Ectodermal cell (in vitro differentiated cells): ENCODE results near the gene MT1H.
"Not testable (repeated sequence)": the region's sequence is repeated elsewhere in the genome, so short reads cannot be mapped to it uniquely, and the experiment has no call there.

Experiments
- H3K27ac ChIP-seq: 2 replicates; pipeline ENCODE4 v1.7.0; 2013; ENCODE audit warnings: mild to moderate bottlenecking, low read depth, low read length; ENCODE audit not compliant: insufficient read depth, poor library complexity, severe bottlenecking
- H3K27me3 ChIP-seq: 2 replicates; pipeline ENCODE4 v1.7.0; 2013; ENCODE audit warnings: mild to moderate bottlenecking, low read length; ENCODE audit not compliant: insufficient read depth, control insufficient read depth, poor library complexity, severe bottlenecking
- H3K36me3 ChIP-seq: one replicate; pipeline ENCODE4 v1.7.0; 2013; ENCODE audit warnings: low read length; ENCODE audit not compliant: control insufficient read depth, insufficient read depth
- H3K4me1 ChIP-seq: one replicate; pipeline ENCODE4 v1.7.0; 2013; ENCODE audit warnings: low read length; ENCODE audit not compliant: control insufficient read depth, insufficient read depth
- H3K4me3 ChIP-seq: 2 replicates; pipeline ENCODE4 v1.7.0; 2013; ENCODE audit warnings: low read depth, low read length, control low read depth; ENCODE audit not compliant: insufficient read depth
- H3K9me3 ChIP-seq: 2 replicates; pipeline ENCODE4 v1.7.0; 2013; ENCODE audit warnings: mild to moderate bottlenecking, low read length, moderate library complexity; ENCODE audit not compliant: control insufficient read depth
- WGBS, 2 experiments: methylation state at CpG; one replicate each; pipeline ENCODE4 v1.1.7; 2013; ENCODE audit warnings: missing lambda C conversion rate in 2 of 2; 5-methylcytosine and 5-hydroxymethylcytosine counted together

The MT1H gene

GRCh38 chr16:56701534-56701933 lies 31.9 kb downstream of the MT1H start:
- no peaks in the 10 kb centered on the region for H3K27me3 ChIP-seq
- 83 to 85% methylated on average over 7 of the region's 7 CpGs for WGBS, 2 experiments
- H3K36me3 ChIP-seq = no peaks in the 10 kb centered on the region

GRCh38 chr16:56702836-56703235 lies 33.2 kb downstream of the MT1H start:
- H3K36me3 ChIP-seq = no peaks in the 10 kb centered on the region
- no peaks in the 10 kb centered on the region for H3K4me1 ChIP-seq
- no peak overlapping the region for H3K27ac ChIP-seq
- H3K4me3 ChIP-seq = no peak overlapping the region
- no peaks in the 10 kb centered on the region for H3K9me3 ChIP-seq
- 90 to 95% methylated on average over 4 to 5 of the region's 5 CpGs for WGBS, 2 experiments
- H3K27me3 ChIP-seq = no peaks in the 10 kb centered on the region

More at GRCh38 chr16:56701534-56701933, 31.9 kb downstream of the MT1H start:
- H3K27ac ChIP-seq = no peak overlapping the region
- peaks cover 4% of the 10 kb centered on the region for H3K9me3 ChIP-seq
- H3K4me3 ChIP-seq = no peak overlapping the region
- H3K4me1 ChIP-seq = no peaks in the 10 kb centered on the region

GRCh38 chr16:56708525-56709442 lies 39.2 kb downstream of the MT1H start:
- Histone ChIP-seq H3K27ac (no peak overlapping the region), H3K4me1 (no peaks in the 10 kb centered on the region), H3K36me3 (no peaks in the 10 kb centered on the region), H3K9me3 (no peaks in the 10 kb centered on the region), H3K4me3 (no peak overlapping the region), H3K27me3 (no peaks in the 10 kb centered on the region)
- WGBS, 2 experiments = 87% methylated on average over 11 to 13 of the region's 13 CpGs

GRCh38 chr16:56709443-56710040 lies 39.9 kb downstream of the MT1H start:
- no peaks in the 10 kb centered on the region for H3K27me3 ChIP-seq
- no peak overlapping the region for H3K27ac ChIP-seq
- no peak overlapping the region for H3K4me3 ChIP-seq
- 79 to 88% methylated on average over 3 to 4 of the region's 4 CpGs for WGBS, 2 experiments
- no peaks in the 10 kb centered on the region for H3K9me3 ChIP-seq
- no peaks in the 10 kb centered on the region for H3K4me1 ChIP-seq
- H3K36me3 ChIP-seq = no peaks in the 10 kb centered on the region

GRCh38 chr16:56710181-56710737 lies 40.6 kb downstream of the MT1H start:
- no peak overlapping the region for H3K4me3 ChIP-seq
- no peaks in the 10 kb centered on the region for H3K9me3 ChIP-seq
- H3K4me1 ChIP-seq = no peaks in the 10 kb centered on the region
- no peak overlapping the region for H3K27ac ChIP-seq
- no peaks in the 10 kb centered on the region for H3K27me3 ChIP-seq
- H3K36me3 ChIP-seq = no peaks in the 10 kb centered on the region
- WGBS, 2 experiments = 80 to 90% methylated on average over 3 of the region's 3 CpGs

GRCh38 chr16:56711862-56712261 lies 42.2 kb downstream of the MT1H start:
- 94 to 95% methylated on average over 2 of the region's 2 CpGs for WGBS, 2 experiments
- no peak overlapping the region for H3K4me3 ChIP-seq
- H3K4me1 ChIP-seq = no peaks in the 10 kb centered on the region
- no peaks in the 10 kb centered on the region for H3K36me3 ChIP-seq
- no peak overlapping the region for H3K27ac ChIP-seq
- H3K27me3 ChIP-seq = no peaks in the 10 kb centered on the region
- no peaks in the 10 kb centered on the region for H3K9me3 ChIP-seq

GRCh38 chr16:56713794-56714193 lies 44.2 kb downstream of the MT1H start:
- Histone ChIP-seq H3K4me1 (no peaks in the 10 kb centered on the region), H3K4me3 (no peak overlapping the region), H3K9me3 (no peaks in the 10 kb centered on the region), H3K36me3 (no peaks in the 10 kb centered on the region), H3K27ac (no peak overlapping the region), H3K27me3 (no peaks in the 10 kb centered on the region)
- 91 to 94% methylated on average over 2 of the region's 2 CpGs for WGBS, 2 experiments

GRCh38 chr16:56715126-56715525 lies 45.5 kb downstream of the MT1H start:
- 82 to 88% methylated on average over 4 of the region's 4 CpGs for WGBS, 2 experiments

GRCh38 chr16:56716761-56717160 lies 47.1 kb downstream of the MT1H start:
- no peak overlapping the region for H3K27ac ChIP-seq
- no peaks in the 10 kb centered on the region for H3K9me3 ChIP-seq
- no peaks in the 10 kb centered on the region for H3K36me3 ChIP-seq
- H3K4me1 ChIP-seq = no peaks in the 10 kb centered on the region
- H3K4me3 ChIP-seq = no peak overlapping the region
- peaks cover 4% of the 10 kb centered on the region for H3K27me3 ChIP-seq
- WGBS, 2 experiments = 90 to 95% methylated on average over 2 to 3 of the region's 3 CpGs

More at GRCh38 chr16:56715126-56715525, 45.5 kb downstream of the MT1H start:
- Histone ChIP-seq H3K4me3 (no peak overlapping the region), H3K4me1 (no peaks in the 10 kb centered on the region), H3K27me3 (peaks cover 4% of the 10 kb centered on the region), H3K9me3 (no peaks in the 10 kb centered on the region), H3K27ac (no peak overlapping the region), H3K36me3 (no peaks in the 10 kb centered on the region)

- H3K36me3 ChIP-seq, H3K4me3 ChIP-seq, H3K27ac ChIP-seq, H3K9me3 ChIP-seq, H3K27me3 ChIP-seq, H3K4me1 ChIP-seq: not testable (repeated sequence)
- 81 to 94% methylated on average over 2 of the region's 2 CpGs for WGBS, 2 experiments
Measured at GRCh38 chr16:56717532-56717931, 47.9 kb downstream of the MT1H start.
